H1 (cell line): ENCODE results near the gene ANKRD50. TPM values are rescaled to one million over a fixed set of nuclear protein-coding genes. Genes with fewer than 3 reads are reported as not detected.

Experiments
- CHD7 ChIP-seq: fragments of 300-600 bp; sonication (generic); IDR thresholded peaks from 2 replicates; pipeline ENCODE4 v1.7.1; 2012; ENCODE audit warnings: low read length, moderate library complexity, mild to moderate bottlenecking, inconsistent platforms; ENCODE audit not compliant: insufficient replicate concordance
- polyA plus RNA-seq, 7 experiments: library from polyadenylated mRNA; depleted of rRNA in 3 of 7; stranded (reverse) in 5 of 7; unstranded in 2 of 7; fragments of >200 nt in 5 of 7; fragments of 200-250 nt in 2 of 7; gene quantifications; 1 replicate in 5 of 7; 2 replicates in 1 of 7; 4 replicates in 1 of 7; pipeline versions ENCODE4 v1.2.1 to v1.2.3, GENCODE V29; 2011 to 2013; ENCODE audit warnings: missing spikeins in 2 of 7, mixed read lengths in 2 of 7
- total RNA-seq: library from RNA; stranded (reverse); fragmentation: NEBNext Ultra II Directional; extraction: Animal tissue kit (Norgen Biotek cat#: 25700); gene quantifications from 2 replicates; pipeline ENCODE4 v1.2.1, GENCODE V29; 2021

The ANKRD50 gene
- total and polyA plus RNA-seq, 2 of the 8 experiments (the other 6 are each of a cell fraction or from before 2014, with no cell fraction given) = 8.5 to 25.0 TPM

GRCh38 chr4:124717101-124717500 is 4.6 kb upstream of the ANKRD50 start (continued):
- no peak for TF ChIP-seq CHD7
